HG02798 (cell line): ENCODE measurements around the gene PXMP2.

ENCODE experiments used
- ATAC-seq: cut with Tn5 transposase; IDR thresholded peaks from one replicate; pipeline ENCODE4 v1.9.1; 2021; ENCODE audit warnings: mild to moderate bottlenecking; ENCODE audit not compliant: unreplicated experiment, poor library complexity

Gene PXMP2

DNA sequence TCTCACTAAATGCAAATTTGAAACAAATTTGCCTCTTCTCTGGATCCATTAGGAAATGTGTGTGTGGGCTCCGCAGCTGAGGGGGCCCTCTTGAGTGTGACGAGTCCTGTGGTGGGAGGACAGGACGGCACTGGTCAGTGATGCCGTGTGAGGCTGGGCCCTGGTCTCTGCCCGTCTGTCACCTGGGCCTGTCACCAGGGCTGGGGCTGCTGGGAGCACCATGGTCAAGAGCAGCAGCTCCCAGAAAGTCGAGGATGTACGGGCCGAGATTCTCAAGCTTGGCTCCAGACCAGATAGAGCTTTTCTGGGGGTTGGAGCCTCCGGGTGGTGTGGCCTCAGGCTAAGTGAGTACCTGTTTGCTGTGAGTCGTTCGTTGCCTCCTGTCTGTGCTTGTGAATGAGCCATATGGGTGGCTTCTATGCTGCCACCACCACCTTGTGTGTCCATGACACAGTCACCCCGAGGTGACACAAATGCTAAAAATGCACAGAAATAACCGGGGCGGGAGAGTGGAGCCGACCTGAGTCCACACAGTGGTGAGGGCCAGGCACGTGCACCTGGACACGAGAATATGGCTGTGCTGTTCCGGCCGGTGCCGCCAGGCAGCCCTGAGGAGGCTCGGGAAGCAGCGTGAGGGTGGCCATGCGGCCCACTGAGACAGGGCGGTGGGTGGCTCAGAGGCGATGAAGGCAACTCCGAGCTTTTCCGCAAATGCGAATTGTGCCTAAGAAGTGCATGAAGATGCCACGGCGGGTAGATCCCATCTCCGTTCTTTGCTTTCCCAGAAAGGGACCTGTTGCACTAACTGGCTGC lies 32.0 kb downstream of the PXMP2 start:
- no peak for ATAC-seq

DNA sequence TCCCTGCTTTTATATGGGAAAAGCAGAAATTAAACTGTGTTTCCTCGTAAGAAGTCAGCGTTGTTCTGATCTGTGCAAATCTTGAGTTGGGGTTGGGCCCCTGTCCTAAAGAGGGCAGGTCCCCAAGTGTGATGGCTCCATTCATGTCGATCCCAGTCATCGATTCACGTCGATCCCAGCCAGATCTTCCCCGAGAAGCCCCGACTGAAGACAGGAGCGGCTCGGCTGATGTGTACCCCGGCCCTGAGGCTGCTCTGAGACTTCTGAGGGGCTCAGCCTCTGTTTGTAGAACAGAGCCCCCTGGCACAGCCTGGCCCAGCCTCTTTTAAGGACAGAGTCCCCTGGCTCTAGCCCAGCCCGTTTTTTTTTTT lies 32.6 kb downstream of the PXMP2 start:
- no peak for ATAC-seq

DNA sequence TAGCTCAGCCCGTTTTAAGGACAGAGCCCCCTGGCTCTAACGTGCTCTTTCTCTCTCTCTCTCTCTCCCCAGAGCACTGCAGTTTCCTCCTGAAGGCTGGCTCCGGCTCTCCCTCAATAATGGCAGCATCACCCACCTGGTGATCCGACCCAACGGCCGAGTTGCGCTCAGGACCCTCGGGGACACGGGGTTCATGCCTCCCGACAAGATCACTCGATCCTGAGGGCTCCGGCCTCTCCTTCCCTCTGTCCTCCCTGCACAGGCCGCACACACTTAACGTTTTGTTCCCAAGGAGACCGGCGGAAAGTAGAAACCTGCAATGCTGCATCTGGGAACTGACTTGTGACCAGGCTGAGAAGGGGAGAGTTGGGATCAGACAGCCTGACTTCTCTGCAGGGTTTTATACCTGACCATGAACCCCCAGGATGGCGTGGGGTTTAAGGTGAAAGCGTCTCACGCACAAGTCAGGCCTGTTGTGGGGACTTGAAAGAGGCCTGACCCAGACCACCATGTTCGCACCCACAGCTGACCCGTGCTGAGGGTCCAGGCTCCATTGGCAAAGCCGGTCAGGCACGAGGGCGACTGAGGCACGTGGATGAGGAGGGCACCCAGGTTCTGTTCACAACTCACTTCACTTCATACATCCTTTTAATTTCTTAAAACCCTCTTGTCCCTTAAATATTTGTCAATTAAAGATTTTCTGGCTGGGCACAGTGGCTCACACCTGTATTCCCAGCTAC lies 33.4 kb downstream of the PXMP2 start:
- ATAC-seq: no peak

DNA sequence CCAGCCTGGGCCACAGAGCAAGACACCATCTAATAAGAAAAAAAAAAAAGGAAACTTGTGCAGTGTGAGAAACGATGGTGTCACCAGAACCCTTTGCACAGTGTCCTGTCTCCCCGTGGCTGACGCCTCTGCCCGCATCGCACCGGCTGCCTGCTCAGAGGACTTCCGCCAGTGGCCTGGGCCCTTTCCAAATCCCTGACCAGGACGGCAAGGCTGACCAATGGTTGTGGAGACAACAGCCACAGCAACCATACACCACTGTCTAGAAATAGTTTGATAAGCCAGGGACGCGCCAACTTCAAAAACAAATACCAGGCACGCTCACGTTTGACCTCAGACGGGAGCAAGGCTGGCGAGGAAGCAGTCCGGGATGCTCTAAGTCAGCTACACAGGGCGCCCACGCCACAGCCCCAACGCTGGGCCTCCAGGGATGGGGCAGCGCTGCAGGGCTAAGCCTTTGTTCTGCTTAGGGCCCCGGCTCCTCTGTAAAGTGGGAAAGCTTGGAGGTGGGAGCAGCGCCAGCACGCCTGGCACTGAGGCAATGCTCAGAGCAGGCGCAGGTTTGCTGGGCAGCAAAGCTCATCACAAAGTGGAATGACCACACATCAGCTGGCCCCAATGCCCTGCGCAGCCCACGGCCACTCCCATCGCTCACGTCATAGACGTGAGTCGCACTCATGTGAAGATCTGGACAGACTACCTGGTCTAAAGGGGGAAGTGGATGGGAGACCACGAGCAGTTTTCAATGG lies 35.8 kb downstream of the PXMP2 start:
- no peak for ATAC-seq

DNA sequence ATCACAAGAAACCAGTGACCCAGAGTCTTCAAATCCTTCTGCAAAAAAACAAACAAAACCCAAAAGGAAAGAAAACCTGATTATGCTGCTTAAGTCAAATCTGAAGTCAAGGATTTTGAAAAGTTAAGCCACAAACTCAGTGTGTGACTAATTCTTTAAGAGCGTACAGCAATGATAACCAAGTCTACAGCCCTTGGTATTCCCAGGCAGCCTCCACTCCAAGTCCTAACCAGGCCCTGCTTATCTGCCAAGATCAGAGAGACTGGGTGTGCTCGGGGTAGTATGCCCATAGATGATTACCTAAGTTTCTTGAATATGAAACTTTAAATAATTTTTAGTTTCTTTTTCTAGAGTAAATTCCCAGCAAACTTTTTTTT lies 36.4 kb downstream of the PXMP2 start:
- no peak for ATAC-seq

DNA sequence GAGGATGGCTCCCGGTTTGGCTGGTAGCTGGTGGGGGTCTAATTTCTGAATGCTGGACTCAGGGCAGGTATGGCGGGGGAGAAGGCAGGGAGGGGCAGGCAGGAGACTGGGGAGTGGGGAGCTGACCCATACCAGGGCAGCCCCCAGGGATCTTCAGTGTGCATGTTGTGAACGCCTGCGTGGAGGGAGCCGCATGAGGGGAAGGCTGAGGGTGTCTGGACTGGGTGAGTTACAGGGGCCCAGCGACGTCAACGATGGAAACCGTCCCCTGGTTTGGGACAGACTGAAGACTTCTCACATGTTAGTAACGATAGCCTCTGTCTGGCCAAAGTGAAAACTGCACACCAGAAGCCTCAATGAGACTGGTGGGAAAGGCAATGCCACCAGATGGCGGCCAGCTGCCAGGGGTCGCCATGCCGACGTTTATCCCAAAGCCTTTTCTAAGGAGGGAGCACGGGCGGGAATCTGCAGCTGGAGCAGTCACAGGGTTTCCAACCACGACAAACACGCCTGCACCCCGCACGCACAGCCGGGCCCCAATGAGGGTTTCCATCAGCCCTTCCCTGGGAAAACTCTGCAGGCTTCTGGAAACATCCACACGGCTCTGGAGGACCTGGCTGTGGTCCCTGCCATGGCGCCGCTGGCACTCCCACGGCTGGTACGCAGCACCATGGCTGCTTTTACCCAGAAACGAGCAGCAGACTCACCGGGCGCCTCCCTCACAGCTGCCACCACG lies 37.3 kb downstream of the PXMP2 start:
- ATAC-seq: no peak

DNA sequence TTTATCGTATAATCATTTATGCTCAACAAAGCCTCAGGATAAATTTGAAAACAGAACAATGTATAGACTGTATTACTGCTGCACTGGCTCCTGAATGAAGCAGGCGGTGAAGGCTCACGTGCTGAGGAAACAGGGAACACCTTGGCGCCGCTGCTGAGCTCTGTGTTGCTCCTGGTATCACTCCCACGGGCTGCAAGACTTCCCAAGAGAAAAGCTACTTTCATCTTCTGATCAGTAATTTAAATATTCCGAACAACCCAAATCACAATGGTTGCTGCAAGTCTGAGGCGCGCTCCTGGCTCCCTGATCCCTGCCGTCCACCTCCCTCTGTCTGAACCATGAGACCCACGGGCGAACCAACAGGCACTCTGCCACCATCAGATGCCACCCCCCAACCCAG lies 39.0 kb downstream of the PXMP2 start:
- ATAC-seq: no peak

DNA sequence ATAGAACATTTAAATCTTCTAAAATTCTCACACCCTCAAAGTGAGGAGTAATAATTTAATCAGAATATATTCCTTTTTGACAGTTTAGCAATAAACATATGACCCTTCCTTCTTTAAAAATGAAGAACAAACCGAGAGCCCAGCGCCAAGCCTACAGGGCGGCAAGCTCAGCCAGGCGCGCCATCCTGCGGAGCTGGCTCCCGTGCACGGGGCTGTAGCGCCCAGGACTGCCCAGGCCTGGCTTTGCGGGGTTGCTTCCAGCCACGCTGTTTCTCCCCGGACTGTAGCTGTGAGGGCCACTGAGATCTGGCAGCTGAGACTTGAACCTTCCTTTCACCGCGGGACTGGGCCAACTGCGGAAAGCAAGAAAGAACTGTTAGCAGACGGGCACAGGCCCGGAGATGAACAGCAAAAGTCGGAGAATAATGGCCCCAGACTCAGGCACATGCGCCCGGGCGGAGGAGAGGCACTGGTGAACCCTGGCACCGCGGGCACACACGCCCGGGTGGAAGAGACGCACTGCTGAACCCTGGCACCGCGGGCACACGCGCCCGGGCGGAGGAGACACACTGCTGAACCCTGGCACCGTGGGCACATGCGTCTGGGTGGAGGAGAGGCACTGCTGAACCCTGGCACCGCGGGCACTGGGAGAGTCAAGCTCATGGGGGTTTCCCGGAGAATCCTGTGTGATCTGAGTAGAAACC lies 39.9 kb downstream of the PXMP2 start:
- no peak for ATAC-seq

DNA sequence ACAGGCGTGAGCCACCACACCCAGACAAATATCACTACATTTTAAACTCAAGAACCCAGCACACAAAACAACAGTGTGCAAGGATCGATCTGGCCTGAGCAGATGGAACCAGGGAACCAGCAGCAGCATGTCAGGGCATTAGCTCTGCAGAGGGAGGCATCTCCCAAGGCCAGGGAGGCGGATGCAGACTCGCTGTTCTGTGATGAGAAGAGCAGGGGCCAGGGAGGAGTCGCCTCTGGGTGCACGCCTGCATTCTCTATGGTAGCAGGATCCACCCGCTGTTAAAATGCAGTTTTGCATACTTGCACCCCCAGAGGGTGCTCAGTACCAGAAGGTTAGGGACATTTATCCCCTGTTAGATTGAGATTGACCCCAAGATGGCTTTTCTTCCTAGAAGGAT lies 41.1 kb downstream of the PXMP2 start:
- no peak for ATAC-seq

DNA sequence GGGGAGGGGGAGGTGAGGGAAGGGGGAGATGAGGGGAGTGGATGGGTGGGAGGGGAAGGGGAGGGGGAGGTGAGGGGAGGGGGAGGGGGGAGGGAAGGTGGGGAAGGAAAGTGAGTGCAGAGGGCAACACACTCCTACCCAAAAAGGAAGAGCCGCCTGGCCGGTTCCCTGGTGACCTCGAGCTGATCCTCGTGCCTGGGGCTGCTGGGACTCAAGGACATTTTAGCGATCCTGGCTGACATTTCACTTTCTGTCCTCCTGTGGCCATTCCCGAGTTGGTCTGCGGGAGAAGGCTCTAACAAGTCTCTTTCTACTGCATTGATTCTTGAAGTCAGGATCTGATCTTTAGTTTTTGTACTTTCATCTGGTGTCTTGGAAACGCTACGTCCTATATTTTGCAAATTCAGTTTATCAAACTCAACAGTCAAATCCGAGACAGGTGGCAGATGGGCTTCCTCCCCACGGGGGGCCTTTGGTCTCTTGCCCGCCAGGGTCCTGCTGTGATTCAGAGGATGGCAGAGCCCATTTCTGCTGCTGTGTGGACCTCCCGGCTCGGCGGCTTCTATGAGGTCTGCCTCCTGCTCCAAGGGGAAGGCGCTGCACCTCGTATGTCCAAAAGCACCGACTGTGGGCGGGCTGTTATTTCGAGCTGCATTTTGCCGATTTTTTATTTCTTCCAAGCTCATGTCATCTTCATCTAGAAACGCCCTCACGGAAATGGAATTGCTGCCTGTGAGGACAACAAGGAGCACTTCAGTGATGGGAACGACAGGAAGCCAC lies 42.3 kb downstream of the PXMP2 start:
- ATAC-seq: no peak

DNA sequence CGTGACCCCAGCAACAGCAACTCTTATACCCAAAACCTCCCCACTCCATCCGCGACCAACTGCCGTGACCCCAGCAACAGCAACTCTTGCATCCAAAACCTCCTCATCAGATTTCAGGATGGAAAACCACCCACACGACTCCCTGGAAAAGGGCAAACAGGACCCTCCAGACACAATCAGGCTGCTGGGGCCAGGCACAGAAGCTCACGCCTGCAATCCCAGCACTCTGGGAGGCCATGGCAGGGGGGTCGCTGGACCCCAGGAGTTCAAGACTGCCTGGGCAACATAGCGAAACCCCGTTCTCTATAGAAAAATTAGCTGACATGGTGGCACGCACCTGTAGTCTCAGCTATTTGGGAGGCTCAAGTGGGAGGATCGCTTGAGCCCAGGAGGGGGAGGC lies 43.0 kb downstream of the PXMP2 start:
- no peak for ATAC-seq

DNA sequence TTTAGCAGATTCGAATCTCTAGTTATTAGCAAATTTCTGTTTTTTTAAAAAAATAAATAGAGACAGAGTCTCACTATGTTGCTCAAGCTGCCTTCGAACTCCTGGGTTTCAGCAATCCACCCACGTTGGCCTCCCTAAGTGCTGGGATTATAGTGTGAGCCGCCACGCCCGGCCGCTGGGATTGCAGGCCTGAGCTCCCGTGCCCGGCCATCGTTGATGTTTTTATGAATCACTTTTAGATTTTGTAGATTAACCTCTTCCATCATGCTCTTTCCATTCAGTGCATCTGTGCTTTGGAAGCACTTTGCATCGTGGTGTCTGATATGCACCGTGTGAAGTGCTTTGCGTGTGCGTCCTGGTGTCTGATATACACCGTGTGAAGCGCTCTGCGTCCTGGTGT lies 44.2 kb downstream of the PXMP2 start:
- ATAC-seq: no peak

DNA sequence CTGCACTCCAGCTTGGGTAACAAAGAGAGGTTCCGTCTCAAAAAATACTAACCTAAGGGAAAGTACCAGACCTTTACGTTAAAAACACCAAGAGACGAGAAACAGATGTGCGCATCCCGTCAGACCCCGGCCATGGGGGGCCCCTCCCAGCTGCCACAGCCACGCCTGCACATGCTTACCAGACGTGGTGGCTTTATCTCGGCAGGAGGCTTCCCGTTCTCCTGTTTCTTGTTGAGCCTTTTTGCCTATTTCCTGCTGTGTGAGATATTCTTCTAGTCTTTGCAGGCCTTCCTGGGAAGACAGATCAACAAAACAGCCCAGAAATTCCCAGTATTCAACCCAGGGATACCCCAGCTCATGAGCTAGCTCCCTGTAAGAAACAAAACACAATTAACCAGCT lies 46.8 kb downstream of the PXMP2 start:
- ATAC-seq: no peak

DNA sequence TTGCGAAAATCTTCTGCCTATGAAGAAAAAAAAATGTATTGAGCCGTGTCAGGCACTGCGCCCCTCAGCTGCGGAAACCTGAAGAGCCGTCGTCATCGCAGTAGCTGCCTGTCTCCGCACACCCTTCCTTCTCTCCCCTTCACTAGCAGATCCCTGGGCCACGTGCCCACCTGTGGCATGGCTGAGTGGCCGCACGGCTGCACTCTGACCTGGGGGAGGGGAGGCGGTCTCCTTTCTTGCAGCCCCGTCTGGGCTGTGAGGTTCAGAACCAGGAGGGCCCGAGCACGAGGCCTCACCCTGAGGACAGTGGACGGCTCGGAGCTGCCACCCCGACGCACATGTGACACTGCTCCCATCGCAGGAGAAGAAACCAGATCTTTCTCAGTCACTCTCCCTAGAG lies 48.1 kb downstream of the PXMP2 start:
- ATAC-seq: no peak

DNA sequence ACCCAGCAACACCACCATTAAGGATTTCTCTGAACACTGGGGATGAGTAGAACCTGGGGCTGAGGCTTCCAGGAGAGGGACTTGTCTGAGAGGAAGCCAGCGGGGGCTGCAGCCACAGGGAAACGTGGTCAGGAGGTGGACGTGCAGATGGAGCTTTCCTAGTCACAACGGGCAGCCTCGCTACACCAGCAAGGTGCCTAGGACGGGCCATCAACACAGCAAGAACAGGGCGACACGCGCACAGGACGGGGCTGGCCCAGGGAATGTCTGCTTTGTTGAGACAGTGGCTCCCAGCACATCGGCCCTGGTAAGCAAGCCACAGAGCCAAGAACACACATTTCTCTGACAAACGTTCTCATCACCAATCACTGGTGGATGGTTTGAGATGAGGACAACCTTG lies 49.0 kb downstream of the PXMP2 start:
- ATAC-seq: no peak

DNA sequence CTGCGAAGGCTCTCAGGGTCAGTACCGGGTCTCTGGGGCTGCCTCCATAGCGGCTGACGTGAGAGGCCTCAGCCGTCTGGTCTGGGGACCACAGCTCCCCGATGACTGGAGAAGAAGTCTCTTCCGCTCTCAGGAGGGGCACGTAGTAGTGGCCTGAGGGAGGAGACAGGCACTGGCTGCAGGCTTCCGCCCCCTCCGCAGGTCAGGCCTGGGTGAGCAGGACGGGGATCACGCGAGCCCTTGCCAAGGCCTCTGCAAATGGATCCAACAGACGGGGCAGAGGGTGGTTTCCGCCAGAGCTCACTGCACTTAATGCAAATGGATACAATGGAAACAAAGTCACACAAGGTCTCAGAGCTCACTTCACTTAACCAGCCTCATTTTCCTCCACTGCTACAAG lies 49.5 kb downstream of the PXMP2 start:
- ATAC-seq: no peak

DNA sequence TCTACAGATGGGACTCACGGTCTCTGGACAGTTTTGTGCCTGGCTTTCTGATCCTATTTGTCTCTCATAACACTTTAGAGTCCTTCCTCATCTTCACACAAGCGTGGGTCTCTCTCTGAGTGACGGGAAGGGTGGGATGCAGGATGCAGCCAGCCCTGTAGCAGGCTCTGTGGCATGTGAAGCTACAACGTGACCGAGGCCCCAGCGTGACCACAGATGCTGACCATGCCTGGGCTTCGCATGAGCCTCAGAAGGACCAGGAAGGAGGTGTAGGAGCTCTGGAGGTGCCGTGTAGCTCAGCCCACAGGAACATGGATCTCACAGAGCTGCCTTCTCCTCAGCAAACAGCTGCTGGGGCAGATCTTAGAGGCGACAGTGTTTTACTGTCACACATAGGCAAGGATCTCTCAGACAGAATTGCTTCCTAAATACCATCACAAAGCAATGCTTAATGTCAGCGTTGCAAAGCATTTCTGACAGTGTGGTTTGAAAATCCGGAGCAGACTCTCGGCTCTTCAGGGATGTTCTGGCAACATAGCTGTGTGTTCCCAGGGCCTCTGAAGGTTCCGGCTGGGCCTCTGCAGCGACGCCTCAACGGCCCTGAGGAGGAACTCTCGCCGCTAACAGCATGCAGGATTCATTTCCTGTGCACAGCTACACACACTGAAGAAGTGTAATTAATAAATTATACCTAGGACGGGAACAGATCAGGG lies 52.4 kb downstream of the PXMP2 start:
- no peak for ATAC-seq

DNA sequence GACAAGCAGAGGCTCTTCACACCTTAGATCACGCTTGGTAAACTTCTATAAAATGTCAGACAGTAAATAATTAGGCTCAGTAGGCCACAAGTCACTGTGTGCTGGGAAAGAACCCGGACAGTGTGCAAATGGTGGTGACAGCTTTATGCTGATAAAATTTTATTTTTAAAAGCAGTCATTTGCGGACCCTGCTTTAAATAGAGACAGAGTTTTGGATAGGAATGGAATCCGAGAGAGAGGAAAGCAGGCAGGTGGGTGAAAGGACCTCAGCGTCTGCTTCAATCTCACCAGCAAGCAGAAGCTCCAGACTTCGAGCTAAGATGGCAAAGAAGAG lies 52.9 kb downstream of the PXMP2 start:
- ATAC-seq: no peak

DNA sequence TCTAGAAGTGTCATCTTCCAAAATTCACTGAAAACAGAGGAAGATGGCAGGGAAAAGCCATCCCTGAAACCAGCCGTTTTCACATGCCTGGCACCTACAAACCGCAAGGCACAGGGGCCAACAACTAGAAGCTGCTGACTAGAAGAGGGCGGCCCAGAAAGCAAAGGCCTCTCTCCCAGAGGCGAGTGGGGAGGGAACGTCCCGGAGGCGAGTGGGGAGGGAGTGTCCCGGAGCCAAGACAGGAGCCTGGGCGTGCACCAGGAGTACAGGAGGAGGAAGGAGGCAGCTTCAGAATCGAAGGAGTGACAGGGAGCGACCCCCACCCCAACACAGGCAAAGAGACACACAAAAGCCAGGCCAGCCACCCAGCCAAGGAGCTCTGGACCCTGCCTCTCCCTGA lies 53.3 kb downstream of the PXMP2 start:
- ATAC-seq: no peak
